Neuronal stem cell (in vitro differentiated cells): Measurements from ENCODE around the gene KRT84.
A peak's percentile ranks its signal among the peaks of the same experiment; 100 is the strongest.

Experiments
- DNase-seq: peaks from one replicate; pipeline ENCODE4 v3.0.0-alpha.2; 2013; ENCODE audit warnings: low spot score
- H2AFZ ChIP-seq: one replicate; pipeline ENCODE4 v1.6.1; 2013; ENCODE audit warnings: mild to moderate bottlenecking, low read length, inconsistent platforms
- H2AK5ac ChIP-seq: 2 replicates; pipeline ENCODE4 v1.6.1; 2013; ENCODE audit warnings: low read depth, mild to moderate bottlenecking, inconsistent platforms, low read length, moderate library complexity, mixed read lengths
- H2BK120ac ChIP-seq: 2 replicates; pipeline ENCODE4 v1.6.1; 2013; ENCODE audit warnings: low read depth, mild to moderate bottlenecking, inconsistent platforms, low read length, moderate library complexity, mixed read lengths
- H2BK12ac ChIP-seq: one replicate; pipeline ENCODE4 v1.6.1; 2013; ENCODE audit warnings: low read length, inconsistent platforms
- H2BK15ac ChIP-seq: 2 replicates; pipeline ENCODE4 v1.6.1; 2013; ENCODE audit warnings: mild to moderate bottlenecking, low read length, inconsistent platforms, mixed read lengths
- H2BK5ac ChIP-seq: one replicate; pipeline ENCODE4 v1.6.1; 2013; ENCODE audit warnings: inconsistent platforms, mild to moderate bottlenecking, low read length, moderate library complexity
- H3K14ac ChIP-seq: one replicate; pipeline ENCODE4 v1.6.1; 2013; ENCODE audit warnings: low read length, inconsistent platforms
- H3K18ac ChIP-seq: 2 replicates; pipeline ENCODE4 v1.6.1; 2013; ENCODE audit warnings: low read length, inconsistent platforms
- H3K23ac ChIP-seq: 2 replicates; pipeline ENCODE4 v1.6.1; 2013; ENCODE audit warnings: low read depth, mild to moderate bottlenecking, mixed read lengths, low read length, inconsistent platforms; ENCODE audit not compliant: poor library complexity
- H3K27ac ChIP-seq: replicated peaks from 3 replicates; pipeline ENCODE4 v1.5.1; 2013; ENCODE audit warnings: low read length, inconsistent platforms
- H3K27me3 ChIP-seq, 3 experiments: 2 replicates each; pipeline ENCODE4 v1.6.1; 2013; ENCODE audit warnings: low read length in 3 of 3, mild to moderate bottlenecking in 2 of 3, inconsistent platforms in 1 of 3, low read depth in 1 of 3, mixed read lengths in 1 of 3, moderate library complexity in 1 of 3; ENCODE audit not compliant: control insufficient read depth in 3 of 3, insufficient read depth in 3 of 3
- H3K36me3 ChIP-seq, 2 donors: replicated peaks in 1 of 2; 2 replicates each; pipeline ENCODE4 v1.6.1; 2013; ENCODE audit warnings: low read length in 2 of 2; ENCODE audit not compliant: control insufficient read depth in 2 of 2, insufficient read depth in 2 of 2
- H3K4ac ChIP-seq: 2 replicates; pipeline ENCODE4 v1.6.1; 2013; ENCODE audit warnings: inconsistent platforms, mild to moderate bottlenecking, low read length, moderate library complexity
- H3K4me1 ChIP-seq, 2 donors: 1 replicate in 1 of 2; 2 replicates in 1 of 2; pipeline ENCODE4 v1.6.1; 2013; ENCODE audit warnings: low read length in 2 of 2, low read depth in 1 of 2; ENCODE audit not compliant: control insufficient read depth in 2 of 2, insufficient read depth in 1 of 2
- H3K4me2 ChIP-seq: one replicate; pipeline ENCODE4 v1.6.1; 2013; ENCODE audit warnings: mild to moderate bottlenecking, low read length, inconsistent platforms; ENCODE audit not compliant: insufficient read depth, poor library complexity, severe bottlenecking
- H3K4me3 ChIP-seq, 2 donors: 2 replicates each; pipeline ENCODE4 v1.5.1; 2013; ENCODE audit warnings: low read length in 2 of 2, mild to moderate bottlenecking in 2 of 2, inconsistent platforms in 1 of 2, moderate library complexity in 1 of 2
- H3K79me1 ChIP-seq: one replicate; pipeline ENCODE4 v1.6.1; 2013; ENCODE audit warnings: low read depth, mild to moderate bottlenecking, inconsistent platforms, low read length, moderate library complexity
- H3K9ac ChIP-seq: one replicate; pipeline ENCODE4 v1.6.1; 2013; ENCODE audit warnings: mild to moderate bottlenecking, low read depth, low read length, inconsistent platforms; ENCODE audit not compliant: poor library complexity
- H3K9me3 ChIP-seq, 2 donors: replicated peaks in 1 of 2; 2 replicates each; pipeline versions ENCODE3 to v1.6.1; 2013; ENCODE audit warnings: low read length in 2 of 2, mild to moderate bottlenecking in 2 of 2, inconsistent platforms in 1 of 2, low read depth in 1 of 2, mixed read lengths in 1 of 2, moderate library complexity in 1 of 2; ENCODE audit not compliant: control insufficient read depth in 2 of 2, insufficient read depth in 1 of 2
- H4K8ac ChIP-seq: one replicate; pipeline ENCODE4 v1.6.1; 2013; ENCODE audit warnings: low read depth, mild to moderate bottlenecking, inconsistent platforms, low read length, moderate library complexity
- H4K91ac ChIP-seq: one replicate; pipeline ENCODE4 v1.6.1; 2013; ENCODE audit warnings: low read length, low read depth, mild to moderate bottlenecking, inconsistent platforms; ENCODE audit not compliant: poor library complexity
- WGBS, 2 donors: extraction: QIAGEN DNeasy Blood & Tissue Kit; methylation state at CpG; one replicate each; pipeline ENCODE4 v1.1.7; 2013; ENCODE audit warnings: missing lambda C conversion rate in 2 of 2, mixed read lengths in 1 of 2; ENCODE audit not compliant: insufficient read length in 2 of 2, insufficient replicate concordance in 1 of 2; ENCODE audit errors: extremely low coverage in 2 of 2; 5-methylcytosine and 5-hydroxymethylcytosine counted together

Gene KRT84

DNA sequence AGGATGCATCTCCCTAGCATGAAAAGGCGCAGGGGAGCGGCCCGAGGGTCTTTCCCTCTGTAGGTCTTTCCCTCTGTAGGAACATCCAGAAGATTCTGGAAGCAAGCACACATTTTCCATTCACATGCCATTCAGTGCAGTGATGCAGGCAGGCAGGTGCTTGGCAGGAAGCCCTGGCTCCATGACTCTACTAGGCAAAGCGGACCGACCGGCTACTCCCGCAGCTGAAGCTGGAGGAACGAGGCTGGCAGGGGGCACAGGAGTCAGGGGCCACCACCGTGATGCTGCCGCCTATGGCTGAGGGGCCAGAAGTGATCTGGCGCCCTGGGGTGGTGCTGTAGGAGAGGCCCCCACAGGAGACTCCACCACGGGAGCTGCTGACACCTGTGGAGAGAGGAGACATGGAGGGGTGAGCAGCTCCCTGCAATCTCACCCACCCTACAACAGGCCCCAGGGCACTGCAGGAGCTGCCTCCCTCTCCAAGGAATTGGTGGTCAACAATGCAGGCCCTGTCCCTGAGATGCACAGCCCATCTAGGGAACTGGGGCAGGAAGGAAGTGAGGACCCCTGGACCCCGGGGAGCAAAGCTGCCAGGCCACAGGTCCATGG, 24.7 kb downstream of the KRT84 start:
- Histone ChIP-seq H3K4ac (no peak overlapping the region), H4K91ac (no peak overlapping the region), H3K9me3 (no peaks in the 10 kb centered on the region), H3K18ac (no peak overlapping the region), H3K27me3 (peaks cover 0 to 8% (median 0%) of the 10 kb centered on the region in 3 experiments), H2BK5ac (no peak overlapping the region), H3K79me1 (no peaks in the 10 kb centered on the region), H3K36me3 (no peaks in the 10 kb centered on the region), H4K8ac (no peak overlapping the region), H2AFZ (no peak overlapping the region), H3K14ac (peak overlapping the region; percentile 26), H3K23ac (no peak overlapping the region), H2AK5ac (no peak overlapping the region), H2BK12ac (no peak overlapping the region), H3K4me1 (no peaks in the 10 kb centered on the region), H3K27ac (no peak overlapping the region), H3K4me3 (no peak overlapping the region), H2BK15ac (no peak overlapping the region), H3K4me2 (no peak overlapping the region), H3K9ac (no peak overlapping the region), H2BK120ac (no peak overlapping the region)
- no peak for DNase-seq
- WGBS, 2 donors = no CpG with 5 or more reads among the region's 13 CpGs

GRCh38 chr12:52360106-52360662, 25.3 kb downstream of the KRT84 start:
- no peak overlapping the region for H2BK15ac ChIP-seq
- no peak overlapping the region for H2BK5ac ChIP-seq
- H3K79me1 ChIP-seq = no peaks in the 10 kb centered on the region
- H2BK120ac ChIP-seq = no peak overlapping the region
- H3K4me2 ChIP-seq = no peak overlapping the region
- peaks cover 0 to 8% (median 0%) of the 10 kb centered on the region in 3 experiments for H3K27me3 ChIP-seq
- no peak overlapping the region for H3K4me3 ChIP-seq
- DNase-seq = no peak
- H3K27ac ChIP-seq = no peak overlapping the region
- no peak overlapping the region for H4K8ac ChIP-seq
- H3K23ac ChIP-seq = no peak overlapping the region
- no peaks in the 10 kb centered on the region for H3K36me3 ChIP-seq
- no peak overlapping the region for H2BK12ac ChIP-seq
- H3K9me3 ChIP-seq = no peaks in the 10 kb centered on the region
- no peaks in the 10 kb centered on the region for H3K4me1 ChIP-seq
- no peak overlapping the region for H3K4ac ChIP-seq
- H3K14ac ChIP-seq = no peak overlapping the region
- H4K91ac ChIP-seq = no peak overlapping the region
- H2AFZ ChIP-seq = no peak overlapping the region
- no peak overlapping the region for H2AK5ac ChIP-seq
- H3K18ac ChIP-seq = no peak overlapping the region
- no peak overlapping the region for H3K9ac ChIP-seq
- no CpG with 5 or more reads among the region's 7 CpGs for WGBS, 2 donors

- Histone ChIP-seq H3K9me3 (no peaks in the 10 kb centered on the region), H3K27me3 (peaks cover 0 to 8% (median 0%) of the 10 kb centered on the region in 3 experiments), H2BK12ac (no peak overlapping the region), H3K9ac (no peak overlapping the region), H2AFZ (no peak overlapping the region), H3K4me3 (no peak overlapping the region), H3K4me2 (no peak overlapping the region), H2BK15ac (no peak overlapping the region), H4K91ac (no peak overlapping the region), H3K23ac (peak overlapping the region; percentile 61), H2BK120ac (no peak overlapping the region), H2BK5ac (no peak overlapping the region), H3K4ac (no peak overlapping the region), H2AK5ac (no peak overlapping the region), H3K27ac (no peak overlapping the region), H3K18ac (peak overlapping the region; percentile 27), H3K14ac (no peak overlapping the region), H4K8ac (no peak overlapping the region), H3K79me1 (no peaks in the 10 kb centered on the region), H3K4me1 (no peaks in the 10 kb centered on the region), H3K36me3 (no peaks in the 10 kb centered on the region)
- no peak for DNase-seq
- WGBS, 2 donors = no CpG with 5 or more reads among the region's 5 CpGs
Measured at GRCh38 chr12:52359621-52360061, 25.8 kb downstream of the KRT84 start.

DNA sequence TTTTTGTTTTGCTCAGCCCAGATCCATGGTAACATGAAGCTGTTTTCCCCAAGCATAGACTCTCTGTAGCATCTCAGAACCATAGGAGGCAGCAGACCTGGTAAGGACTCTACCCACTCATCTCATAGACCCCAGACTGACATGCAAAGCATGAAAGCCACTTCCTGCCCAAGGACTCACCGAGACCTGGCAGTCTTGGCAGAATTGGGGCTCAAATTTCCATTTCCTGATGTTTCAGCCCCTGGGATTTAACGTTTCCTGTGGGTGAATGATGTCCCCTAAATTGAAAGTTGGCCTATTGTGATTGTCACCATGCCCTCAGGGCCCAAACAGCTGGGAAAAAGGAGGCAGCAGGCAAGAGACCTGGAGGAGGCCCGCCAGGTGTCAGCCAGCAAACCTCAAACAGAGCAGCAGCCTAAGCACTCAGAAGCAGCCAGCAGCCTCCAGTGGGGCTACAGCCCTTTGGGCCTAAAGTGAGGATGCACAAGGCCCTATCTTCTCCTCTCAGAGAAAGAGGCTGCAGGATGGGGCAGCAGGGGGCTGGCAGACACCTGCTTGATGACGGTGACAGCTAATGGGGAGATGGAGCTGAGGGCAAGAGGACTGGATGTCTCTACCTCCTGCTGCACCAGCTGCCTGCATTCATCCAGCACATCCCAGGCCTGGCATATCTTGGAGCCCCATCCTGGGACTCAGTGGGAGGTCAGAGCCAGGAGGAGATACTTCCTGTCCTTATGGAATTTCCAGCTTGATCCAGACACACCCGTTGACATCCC, 26.7 kb downstream of the KRT84 start:
- DNase-seq = no peak
- Histone ChIP-seq H2AK5ac (no peak overlapping the region), H3K18ac (no peak overlapping the region), H2AFZ (no peak overlapping the region), H3K79me1 (no peaks in the 10 kb centered on the region), H3K36me3 (no peaks in the 10 kb centered on the region), H2BK15ac (no peak overlapping the region), H3K4me2 (no peak overlapping the region), H2BK5ac (no peak overlapping the region), H3K27ac (no peak overlapping the region), H3K14ac (peak overlapping the region; percentile 39), H3K9ac (peak overlapping the region; percentile 10), H3K27me3 (peaks cover 0 to 8% (median 0%) of the 10 kb centered on the region in 3 experiments), H2BK12ac (no peak overlapping the region), H3K23ac (no peak overlapping the region), H4K8ac (no peak overlapping the region), H3K4me3 (no peak overlapping the region), H3K9me3 (no peaks in the 10 kb centered on the region), H3K4ac (no peak overlapping the region), H3K4me1 (no peaks in the 10 kb centered on the region), H4K91ac (no peak overlapping the region), H2BK120ac (no peak overlapping the region)
- no CpG with 5 or more reads among the region's 5 CpGs for WGBS, 2 donors
